H1 (cell line): ENCODE measurements around the gene ADRA2B.
"Not testable (repeated sequence)": the region's sequence is repeated elsewhere in the genome, so short reads cannot be mapped to it uniquely, and the experiment has no call there.

Experiments used
- CTCF ChIP-seq, 3 experiments: IDR thresholded peaks; 1 replicate in 2 of 3; 2 replicates in 1 of 3; pipeline versions ENCODE4 v1.5.1 to v1.6.1; 2011; ENCODE audit warnings: low read length in 3 of 3, mild to moderate bottlenecking in 3 of 3, inconsistent platforms in 2 of 3, low read depth in 1 of 3, moderate library complexity in 1 of 3; ENCODE audit not compliant: insufficient read depth in 1 of 3; ENCODE audit errors: control extremely low read depth in 1 of 3
- GABPA ChIP-seq: IDR thresholded peaks from 2 replicates; pipeline ENCODE4 v1.6.1; 2011; ENCODE audit warnings: mild to moderate bottlenecking, low read length, moderate library complexity, borderline replicate concordance; ENCODE audit not compliant: insufficient read depth
- JUN ChIP-seq: IDR thresholded peaks from 2 replicates; pipeline ENCODE4 v1.6.1; 2011; ENCODE audit warnings: low read depth, mild to moderate bottlenecking, improper control_type of control experiment, low read length
- KDM5A ChIP-seq: fragments of 200-600 bp; IDR thresholded peaks from 2 replicates; pipeline ENCODE4 v1.7.1; 2012; ENCODE audit warnings: mild to moderate bottlenecking, low read length, inconsistent platforms, mixed read lengths
- MAX ChIP-seq: IDR thresholded peaks from 2 replicates; pipeline ENCODE4 v1.6.1; 2012; ENCODE audit warnings: inconsistent platforms
- POLR2A ChIP-seq, 2 experiments: IDR thresholded peaks; 1 replicate in 1 of 2; 2 replicates in 1 of 2; pipeline ENCODE4 v1.6.1; 2011; ENCODE audit warnings: low read depth in 2 of 2, low read length in 2 of 2, mild to moderate bottlenecking in 2 of 2; ENCODE audit errors: control extremely low read depth in 1 of 2
- POLR2AphosphoS5 ChIP-seq: IDR thresholded peaks from 2 replicates; pipeline ENCODE4 v1.6.1; 2011; ENCODE audit warnings: low read depth, low read length
- RFX5 ChIP-seq: IDR thresholded peaks from 2 replicates; pipeline ENCODE4 v1.6.1; 2011; ENCODE audit warnings: low read depth, low read length, improper control_type of control experiment, borderline replicate concordance
- SIN3A ChIP-seq, 2 experiments: IDR thresholded peaks in 1 of 2; conservative IDR thresholded peaks in 1 of 2; 2 replicates each; pipeline ENCODE4 v1.6.1; 2011 to 2012; ENCODE audit warnings: low read length in 2 of 2, improper control_type of control experiment in 1 of 2, low read depth in 1 of 2, mild to moderate bottlenecking in 1 of 2
- USF2 ChIP-seq: IDR thresholded peaks from 2 replicates; pipeline ENCODE4 v1.6.1; 2011; ENCODE audit warnings: low read length, improper control_type of control experiment

DNA sequence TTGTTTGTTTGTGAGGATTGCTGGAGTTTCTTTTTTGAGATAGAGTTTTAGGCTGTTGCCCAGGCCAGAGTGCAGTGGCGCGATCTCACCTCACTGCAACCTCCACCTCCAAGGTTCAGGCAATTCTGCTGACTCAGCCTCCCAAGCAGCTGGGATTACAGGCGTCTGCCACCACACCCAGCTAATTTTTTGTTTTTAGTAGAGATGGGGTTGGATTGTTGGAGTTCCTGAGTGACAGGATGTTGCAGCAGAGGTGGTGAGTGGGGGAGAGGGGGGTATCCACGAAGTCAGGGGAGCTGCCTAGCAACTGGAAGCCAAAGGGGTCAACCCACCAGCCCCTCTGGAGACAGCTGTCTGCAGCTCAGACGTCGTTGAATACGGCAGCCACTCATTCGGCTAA, 46.5 kb downstream of the ADRA2B start:
- not testable (repeated sequence) for TF ChIP-seq CTCF (IDR thresholded peaks at IDR 0.05; ENCODE audit: control extremely low read depth in 1 of 3, insufficient read depth in 1 of 3, low read depth in 1 of 3, low read length in 3 of 3); POLR2A (IDR thresholded peaks at IDR 0.05; ENCODE audit: control extremely low read depth in 1 of 2, low read depth in 2 of 2, low read length in 2 of 2); POLR2AphosphoS5; RFX5; KDM5A; JUN; GABPA; MAX; SIN3A (conservative IDR thresholded peaks at IDR 0.05 in 1 of 2, IDR thresholded peaks at IDR 0.05 in 1 of 2; ENCODE audit: low read depth in 1 of 2, low read length in 2 of 2); USF2
